HTR-8/SVneo (cell line): ENCODE measurements around the gene ETF1.

Experiments used
- DNase-seq: peaks from one replicate; pipeline ENCODE4 v3.0.0; 2011; ENCODE audit warnings: low spot score, mixed read lengths; ENCODE audit not compliant: insufficient read length
- FAIRE-seq: peaks from 2 replicates; lab custom pipeline; 2011; peaks lifted over from hg19 to GRCh38; lab: Jason Lieb, UNC

The ETF1 gene

GRCh38 chr5:138564242-138564641, 21.2 kb upstream of the ETF1 start:
- no peak for DNase-seq
- FAIRE-seq: no peak

- FAIRE-seq (no peak), DNase-seq (no peak)
These were observed 20.5 kb upstream of the ETF1 start for GRCh38 chr5:138563340-138564118.

- DNase-seq (no peak), FAIRE-seq (no peak)
These were observed 17.9 kb upstream of the ETF1 start for GRCh38 chr5:138560971-138561370.

- DNase-seq (no peak), FAIRE-seq (no peak)
These were observed 16.9 kb upstream of the ETF1 start for GRCh38 chr5:138559937-138560336.

- DNase-seq: no peak
- no peak for FAIRE-seq
These were observed 14.6 kb upstream of the ETF1 start for GRCh38 chr5:138557677-138558076.

GRCh38 chr5:138554143-138554542, 11.1 kb upstream of the ETF1 start:
- DNase-seq (no peak), FAIRE-seq (no peak)

GRCh38 chr5:138553437-138554095, 10.5 kb upstream of the ETF1 start:
- DNase-seq: no peak
- FAIRE-seq: no peak

- DNase-seq: no peak
- no peak for FAIRE-seq
These were observed 9.6 kb upstream of the ETF1 start for GRCh38 chr5:138552657-138553056.

- FAIRE-seq (no peak), DNase-seq (no peak)
These were observed 6.4 kb upstream of the ETF1 start for GRCh38 chr5:138549414-138549813.

GRCh38 chr5:138545919-138546562, 3.0 kb upstream of the ETF1 start:
- FAIRE-seq: no peak
- no peak for DNase-seq

- FAIRE-seq (no peak), DNase-seq (no peak)
These were observed 1.4 kb upstream of the ETF1 start for GRCh38 chr5:138544181-138545134.

- DNase-seq: peak; percentile 62
- FAIRE-seq: no peak
These were observed 681 bp upstream of the ETF1 start for GRCh38 chr5:138543730-138544104.

- FAIRE-seq (no peak), DNase-seq (no peak)
These were observed 668 bp downstream of the ETF1 start for GRCh38 chr5:138542180-138542955.

GRCh38 chr5:138541511-138542179, 1.4 kb downstream of the ETF1 start:
- FAIRE-seq: no peak
- no peak for DNase-seq

- no peak for DNase-seq
These were observed 3.2 kb downstream of the ETF1 start for GRCh38 chr5:138539791-138540190.

GRCh38 chr5:138538943-138539627, 4.0 kb downstream of the ETF1 start:
- FAIRE-seq: no peak
- no peak for DNase-seq

More at GRCh38 chr5:138539791-138540190, 3.2 kb downstream of the ETF1 start:
- no peak for FAIRE-seq

- FAIRE-seq: no peak
- DNase-seq: no peak
These were observed 6.2 kb downstream of the ETF1 start for GRCh38 chr5:138536665-138537315.

GRCh38 chr5:138536215-138536614, 6.8 kb downstream of the ETF1 start:
- no peak for FAIRE-seq
- DNase-seq: no peak
